Naive thymus-derived CD4-positive, alpha-beta T cell (primary cell): ENCODE results near the gene ULK2. TPM values are rescaled to one million over a fixed set of nuclear protein-coding genes. Genes with fewer than 3 reads are reported as not detected.

Experiments used
- ATAC-seq: fragments of 150-1000 bp; cut with Tn5 transposase; 2 replicates; pipeline ENCODE4 v1.10.0; 2021; ENCODE audit warnings: mild to moderate bottlenecking, moderate library complexity
- CTCF ChIA-PET: fragments of 350-600 bp; sonication (Branson Sonifier 250); formaldehyde crosslinking; loops from one replicate; lab custom pipeline; 2021; ENCODE audit warnings: antibody characterized with exemption; lab: Charles Lee
- POLR2A ChIA-PET: fragments of 350-600 bp; sonication (Branson Sonifier 250); formaldehyde crosslinking; loops from one replicate; lab custom pipeline; 2021; ENCODE audit warnings: antibody characterized with exemption, inconsistent platforms; lab: Charles Lee
- DNase-seq, 9 donors: peaks; one replicate each; pipeline versions ENCODE4 v3.0.0 to v3.0.0-alpha.2; 2020 to 2022; ENCODE audit warnings: mixed read lengths in 1 of 9
- H3K27ac ChIP-seq: one replicate; pipeline ENCODE4 v1.7.0; 2013; ENCODE audit warnings: mild to moderate bottlenecking, low read depth, low read length, moderate library complexity
- H3K27me3 ChIP-seq, 2 donors: one replicate each; pipeline ENCODE4 v1.7.0; 2013; ENCODE audit warnings: low read length in 2 of 2, mild to moderate bottlenecking in 2 of 2, moderate library complexity in 2 of 2; ENCODE audit not compliant: control insufficient read depth in 2 of 2, insufficient read depth in 2 of 2
- H3K36me3 ChIP-seq, 3 experiments: 1 replicate in 2 of 3; 2 replicates in 1 of 3; pipeline ENCODE4 v1.7.0; 2013; ENCODE audit warnings: low read length in 3 of 3, mild to moderate bottlenecking in 3 of 3, moderate library complexity in 1 of 3; ENCODE audit not compliant: insufficient read depth in 3 of 3, control insufficient read depth in 2 of 3
- H3K4me1 ChIP-seq, 2 donors: one replicate each; pipeline ENCODE4 v1.7.0; 2013; ENCODE audit warnings: low read length in 2 of 2, mild to moderate bottlenecking in 2 of 2, moderate library complexity in 1 of 2; ENCODE audit not compliant: control insufficient read depth in 2 of 2, insufficient read depth in 2 of 2
- H3K4me3 ChIP-seq: 2 replicates; pipeline ENCODE4 v1.7.0; 2013; ENCODE audit warnings: mild to moderate bottlenecking, low read length
- H3K9me3 ChIP-seq, 3 experiments: 1 replicate in 2 of 3; 2 replicates in 1 of 3; pipeline ENCODE4 v1.7.0; 2013; ENCODE audit warnings: low read length in 3 of 3; ENCODE audit not compliant: control insufficient read depth in 2 of 3
- H3K27ac Mint-ChIP-seq, 9 donors: one replicate each; pipeline ENCODE4 v1.8.0; 2020 to 2022; ENCODE audit warnings: mixed read lengths in 9 of 9, mild to moderate bottlenecking in 8 of 9, moderate library complexity in 5 of 9, inconsistent platforms in 2 of 9
- H3K27me3 Mint-ChIP-seq, 5 donors: one replicate each; pipeline ENCODE4 v1.8.0; 2021 to 2022; ENCODE audit warnings: mixed read lengths in 5 of 5, mild to moderate bottlenecking in 1 of 5
- H3K36me3 Mint-ChIP-seq, 5 donors: one replicate each; pipeline ENCODE4 v1.8.0; 2020 to 2022; ENCODE audit warnings: mixed read lengths in 5 of 5, mild to moderate bottlenecking in 3 of 5, inconsistent platforms in 1 of 5
- H3K4me1 Mint-ChIP-seq, 7 donors: one replicate each; pipeline ENCODE4 v1.8.0; 2020 to 2022; ENCODE audit warnings: mixed read lengths in 7 of 7, mild to moderate bottlenecking in 3 of 7, inconsistent platforms in 1 of 7
- H3K4me3 Mint-ChIP-seq, 10 donors: one replicate each; pipeline ENCODE4 v1.8.0; 2020 to 2022; ENCODE audit warnings: mild to moderate bottlenecking in 10 of 10, mixed read lengths in 10 of 10, moderate library complexity in 6 of 10, inconsistent platforms in 2 of 10
- H3K9me3 Mint-ChIP-seq, 11 donors: one replicate each; pipeline ENCODE4 v1.8.0; 2020 to 2022; ENCODE audit warnings: mixed read lengths in 11 of 11, mild to moderate bottlenecking in 4 of 11, inconsistent platforms in 1 of 11, moderate library complexity in 1 of 11
- intact Hi-C, 2 donors: fragments of 100-400 bp; cut with micrococcal nuclease; formaldehyde crosslinking; loops; one replicate each; pipeline ENCODE4 v1.15.1; 2023
- polyA plus RNA-seq, 2 donors: library from polyadenylated mRNA; unstranded; fragments of 300-500 nt; fragmentation: Illumina TruSeq; gene quantifications; one replicate each; pipeline ENCODE4 v1.2.3, GENCODE V29; 2021
- total RNA-seq, 6 experiments: library from RNA in 5 of 6; stranded (reverse) in 5 of 6; gene quantifications; 1 replicate in 5 of 6; 2 replicates in 1 of 6; pipeline ENCODE4 v1.2.3 and lab custom pipeline; 2021 to 2026

The ULK2 gene
- total and polyA plus RNA-seq, 7 experiments from 2014 or later: 7.3 to 21.2 (median 14.3) TPM

DNA sequence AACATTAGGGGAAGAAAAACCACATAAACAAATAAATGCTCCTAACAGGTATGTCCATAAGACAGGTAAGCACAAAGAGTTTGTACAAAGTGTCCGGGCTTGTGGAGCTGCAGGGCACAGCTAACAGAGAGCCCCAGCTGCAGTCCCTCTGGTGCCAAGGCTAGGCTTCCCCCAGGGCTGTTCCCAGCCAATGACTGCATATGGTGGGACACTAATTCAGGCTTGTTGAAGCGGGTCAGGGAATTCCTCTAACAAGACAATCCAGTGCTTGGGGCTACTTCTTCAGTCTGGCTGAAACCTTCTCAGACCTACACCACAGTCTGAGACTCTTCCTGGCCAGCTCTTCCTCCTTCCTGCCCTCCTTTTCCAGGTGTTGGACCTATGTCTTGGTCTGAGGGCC, 67.9 kb downstream of the ULK2 start:
- Mint-ChIP-seq H3K4me3 (no peak overlapping the region), H3K27me3 (no peaks in the 10 kb centered on the region), H3K36me3 (peaks cover 9 to 61% (median 52%) of the 10 kb centered on the region in 5 donors), H3K4me1 (peaks cover 5 to 22% (median 12%) of the 10 kb centered on the region in 7 donors), H3K27ac (peak overlapping the region in 6 of 9 donors; percentile 3 to 92 (median 64)), H3K9me3 (peaks cover 0 to 23% (median 8%) of the 10 kb centered on the region in 11 donors)
- ChIA-PET CTCF (interaction anchor here (1.4 to 1.8 kb wide), 3 partner anchors 24 to 37 kb away, joined by 5 to 6 read pairs (median 5); no protein-coding TSS in a partner anchor), POLR2A (interaction anchor here (1.8 to 1.9 kb wide), 2 partner anchors 9 to 27 kb away, joined by 7 read pairs; no protein-coding TSS in a partner anchor)
- ATAC-seq: no peak
- Histone ChIP-seq H3K4me1 (peaks cover 0 to 8% of the 10 kb centered on the region in 2 donors), H3K36me3 (peaks cover 0 to 47% (median 14%) of the 10 kb centered on the region in 3 experiments), H3K27me3 (no peaks in the 10 kb centered on the region), H3K27ac (no peak overlapping the region), H3K4me3 (no peak overlapping the region), H3K9me3 (peaks cover 0 to 15% (median 7%) of the 10 kb centered on the region in 3 experiments)
- DNase-seq: no peak
- intact Hi-C loops: loop anchor here in 1 of 2 donors (2.0 kb wide), 1 partner anchor 33 kb away; no protein-coding TSS in a partner anchor

DNA sequence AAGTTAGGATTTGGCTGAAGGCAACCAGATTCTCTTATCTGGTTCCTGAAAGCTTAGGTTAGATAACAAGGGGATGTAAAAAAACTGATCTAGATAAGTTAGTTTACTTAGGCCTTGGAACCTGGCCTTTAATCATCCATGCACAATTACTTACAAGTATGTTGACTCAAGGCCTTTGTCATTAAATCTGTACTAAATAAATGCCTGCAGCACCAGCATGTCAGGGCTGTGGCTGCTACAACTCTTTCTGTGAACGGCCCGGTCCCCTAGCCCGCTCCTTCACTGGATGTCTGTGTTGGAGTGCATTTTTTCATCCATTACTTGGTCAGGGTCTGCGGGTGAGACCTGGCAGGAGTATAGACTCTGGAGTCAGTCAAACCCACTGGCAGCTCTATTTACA, 71.3 kb downstream of the ULK2 start:
- Mint-ChIP-seq H3K36me3 (peaks cover 24 to 84% (median 81%) of the 10 kb centered on the region in 5 donors), H3K27ac (no peak overlapping the region), H3K9me3 (peaks cover 4 to 44% (median 15%) of the 10 kb centered on the region in 11 donors), H3K4me1 (peaks cover 7 to 17% (median 12%) of the 10 kb centered on the region in 7 donors), H3K4me3 (no peak overlapping the region), H3K27me3 (no peaks in the 10 kb centered on the region)
- Histone ChIP-seq H3K27ac (no peak overlapping the region), H3K4me1 (peaks cover 0 to 8% of the 10 kb centered on the region in 2 donors), H3K4me3 (no peak overlapping the region), H3K9me3 (peaks cover 0 to 15% (median 7%) of the 10 kb centered on the region in 3 experiments), H3K27me3 (no peaks in the 10 kb centered on the region), H3K36me3 (peaks cover 0 to 59% (median 24%) of the 10 kb centered on the region in 3 experiments)
- POLR2A ChIA-PET: no interaction called here
- no peak for DNase-seq
- no peak for ATAC-seq
- CTCF ChIA-PET: interaction anchor here (1.4 kb wide), 1 partner anchor 30 kb away, joined by 6 read pairs; no protein-coding TSS in a partner anchor
- intact Hi-C loops: loop anchor here in 1 of 2 donors (2.0 kb wide), 1 partner anchor 16 kb away; no protein-coding TSS in a partner anchor

DNA sequence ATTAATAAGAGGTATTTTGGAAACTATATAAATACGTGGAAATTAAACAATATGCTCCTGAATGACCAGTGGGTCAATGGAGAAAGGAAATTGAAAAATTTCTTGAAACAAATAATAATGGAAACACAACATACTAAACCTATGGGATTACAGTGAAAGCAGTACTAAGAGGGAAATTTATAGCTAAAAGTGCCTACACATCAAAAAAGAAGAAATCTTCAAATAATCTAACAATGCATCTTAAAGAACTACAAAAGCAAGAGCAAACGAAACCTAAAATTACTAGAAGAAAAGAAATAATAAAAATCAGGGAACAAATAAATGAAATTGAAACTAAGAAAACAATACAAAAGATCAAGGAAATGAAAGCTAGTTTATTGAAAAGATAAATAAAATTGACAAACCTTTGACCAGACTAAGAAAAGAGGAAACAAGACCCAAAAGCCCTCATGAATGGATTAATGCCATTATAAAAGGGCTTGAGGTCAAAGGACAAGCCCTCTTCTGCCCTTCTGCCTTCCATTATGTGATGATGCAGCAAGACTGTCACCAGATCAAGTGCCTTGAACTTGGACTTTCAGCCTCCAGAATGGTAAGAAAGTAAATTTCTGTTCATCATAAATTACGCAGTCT, 75.7 kb downstream of the ULK2 start:
- Mint-ChIP-seq H3K9me3 (peaks cover 3 to 39% (median 15%) of the 10 kb centered on the region in 11 donors), H3K4me1 (peaks cover 0 to 6% (median 0%) of the 10 kb centered on the region in 7 donors), H3K27ac (no peak overlapping the region), H3K4me3 (no peak overlapping the region), H3K36me3 (peaks cover 26 to 95% (median 79%) of the 10 kb centered on the region in 5 donors), H3K27me3 (no peaks in the 10 kb centered on the region)
- intact Hi-C loops: no loop called here
- ChIA-PET CTCF (interaction anchor here (1.6 kb wide), 1 partner anchor 15 kb away, joined by 3 read pairs; no protein-coding TSS in a partner anchor), POLR2A (interaction anchor here (0.6 to 1.8 kb wide), 2 partner anchors 8 to 853 kb away, joined by 3 to 7 read pairs; no protein-coding TSS in a partner anchor)
- Histone ChIP-seq H3K27me3 (no peaks in the 10 kb centered on the region), H3K4me1 (no peaks in the 10 kb centered on the region), H3K27ac (no peak overlapping the region), H3K4me3 (no peak overlapping the region), H3K9me3 (peaks cover 0 to 15% (median 7%) of the 10 kb centered on the region in 3 experiments), H3K36me3 (peaks cover 0 to 62% (median 24%) of the 10 kb centered on the region in 3 experiments)
- ATAC-seq (no peak), DNase-seq (no peak)

DNA sequence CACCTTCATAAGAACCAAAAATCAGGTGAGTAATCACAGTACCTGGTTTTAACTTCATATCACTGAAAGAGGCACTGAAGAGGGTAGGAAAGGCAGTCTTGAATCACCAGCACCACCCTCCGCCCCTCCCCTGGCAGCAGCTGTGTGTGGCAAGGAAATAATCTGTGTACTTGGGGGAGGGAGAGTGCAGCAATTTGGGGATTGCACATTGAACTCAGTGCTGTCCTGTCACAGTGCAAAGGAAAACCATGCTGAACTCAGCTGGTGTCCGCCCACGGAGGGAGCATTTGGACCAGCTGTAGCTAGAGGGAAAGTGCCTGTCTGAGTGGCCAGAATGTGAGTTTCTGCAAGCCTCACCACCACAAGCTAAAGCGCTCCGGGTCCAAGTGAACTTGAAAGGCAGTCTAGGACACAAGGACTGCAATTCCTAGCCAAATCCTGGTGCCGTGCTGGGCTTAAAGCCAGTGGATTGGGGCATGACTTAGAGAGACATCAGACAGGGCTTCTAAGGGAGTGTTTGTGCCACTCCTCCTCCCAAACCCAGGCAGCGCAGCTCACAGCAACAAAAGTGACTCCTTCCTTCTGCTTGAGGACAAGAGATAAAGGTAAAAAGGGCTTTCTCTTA, 79.9 kb downstream of the ULK2 start:
- no peaks in the 10 kb centered on the region for H3K27me3 Mint-ChIP-seq
- H3K36me3 Mint-ChIP-seq: peaks cover 7 to 61% (median 41%) of the 10 kb centered on the region in 5 donors
- POLR2A ChIA-PET: interaction anchor here (0.6 kb wide), 1 partner anchor 301 kb away, joined by 3 read pairs; no protein-coding TSS in a partner anchor
- Histone ChIP-seq H3K27me3 (no peaks in the 10 kb centered on the region), H3K4me3 (no peak overlapping the region), H3K9me3 (no peaks in the 10 kb centered on the region), H3K36me3 (peaks cover 0 to 30% (median 3%) of the 10 kb centered on the region in 3 experiments), H3K27ac (no peak overlapping the region), H3K4me1 (no peaks in the 10 kb centered on the region)
- peaks cover 0 to 6% (median 0%) of the 10 kb centered on the region in 7 donors for H3K4me1 Mint-ChIP-seq
- DNase-seq: no peak
- CTCF ChIA-PET: interaction anchor here (0.8 kb wide), 1 partner anchor 272 kb away, joined by 3 read pairs; no protein-coding TSS in a partner anchor
- no peak overlapping the region for H3K4me3 Mint-ChIP-seq
- ATAC-seq: no peak
- H3K9me3 Mint-ChIP-seq: peaks cover 0 to 2% (median 0%) of the 10 kb centered on the region in 11 donors
- intact Hi-C loops: no loop called here
- H3K27ac Mint-ChIP-seq: peak overlapping the region in 2 of 9 donors; percentile 25 to 72

DNA sequence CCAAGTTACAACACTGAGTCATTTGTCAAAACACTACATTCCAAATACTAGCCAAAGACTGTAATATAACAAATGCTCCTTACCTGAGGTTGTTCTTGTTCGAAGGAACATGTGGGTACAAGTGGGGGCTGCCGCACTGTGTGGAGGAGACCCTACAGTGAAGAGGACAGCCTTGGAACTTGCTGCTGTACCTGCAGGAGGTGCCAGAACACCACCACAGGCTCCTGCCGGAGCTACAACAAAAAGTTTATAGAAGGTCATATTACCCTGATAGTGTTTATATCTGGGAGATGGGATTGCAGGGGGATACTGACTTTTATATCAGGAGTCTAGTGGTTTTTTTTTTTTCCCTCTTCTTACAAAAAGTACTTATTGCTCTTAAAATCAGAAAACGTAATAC, 81.9 kb downstream of the ULK2 start:
- H3K9me3 ChIP-seq: no peaks in the 10 kb centered on the region
- Mint-ChIP-seq H3K27me3 (no peaks in the 10 kb centered on the region), H3K4me1 (peaks cover 0 to 6% (median 0%) of the 10 kb centered on the region in 7 donors), H3K9me3 (no peaks in the 10 kb centered on the region), H3K4me3 (no peak overlapping the region), H3K27ac (no peak overlapping the region), H3K36me3 (peaks cover 12 to 59% (median 39%) of the 10 kb centered on the region in 5 donors)
- H3K4me3 ChIP-seq: no peak overlapping the region
- intact Hi-C loops: no loop called here
- H3K36me3 ChIP-seq: peaks cover 0 to 30% (median 3%) of the 10 kb centered on the region in 3 experiments
- H3K4me1 ChIP-seq: no peaks in the 10 kb centered on the region
- CTCF ChIA-PET: interaction anchor here (0.7 kb wide), 1 partner anchor 206 kb away, joined by 6 read pairs; no protein-coding TSS in a partner anchor
- DNase-seq (no peak), ATAC-seq (no peak)
- H3K27ac ChIP-seq: no peak overlapping the region
- no peaks in the 10 kb centered on the region for H3K27me3 ChIP-seq
- POLR2A ChIA-PET: no interaction called here
